Mesodermal cell (in vitro differentiated cells): ENCODE measurements around the gene PBRM1.
A peak's percentile ranks its signal among the peaks of the same experiment; 100 is the strongest.
"Not testable (repeated sequence)": the region's sequence is repeated elsewhere in the genome, so short reads cannot be mapped to it uniquely, and the experiment has no call there.

Experiments used
- H3K27ac ChIP-seq: 2 replicates; pipeline ENCODE4 v1.7.0; 2013; ENCODE audit warnings: mild to moderate bottlenecking, low read depth, low read length, moderate library complexity; ENCODE audit not compliant: severe bottlenecking
- H3K36me3 ChIP-seq: 2 replicates; pipeline ENCODE4 v1.7.1; 2013; ENCODE audit warnings: mild to moderate bottlenecking, low read length, moderate library complexity; ENCODE audit not compliant: control insufficient read depth, insufficient read depth
- H3K4me1 ChIP-seq: one replicate; pipeline ENCODE4 v1.7.1; 2013; ENCODE audit warnings: mild to moderate bottlenecking, low read length; ENCODE audit not compliant: insufficient read depth, control insufficient read depth, poor library complexity, severe bottlenecking
- H3K4me3 ChIP-seq: 2 replicates; pipeline ENCODE4 v1.7.0; 2013; ENCODE audit warnings: low read length, control low read depth, mild to moderate bottlenecking; ENCODE audit not compliant: insufficient read depth, poor library complexity, severe bottlenecking; ENCODE audit errors: extremely low read depth
- H3K9me3 ChIP-seq: 2 replicates; pipeline ENCODE4 v1.7.1; 2013; ENCODE audit warnings: mild to moderate bottlenecking, low read length, moderate library complexity; ENCODE audit not compliant: control insufficient read depth
- WGBS, 2 experiments: methylation state at CpG; one replicate each; pipeline ENCODE4 v1.1.5; 2013; ENCODE audit warnings: missing lambda C conversion rate in 2 of 2; ENCODE audit not compliant: insufficient coverage in 2 of 2; 5-methylcytosine and 5-hydroxymethylcytosine counted together

The PBRM1 gene

GRCh38 chr3:52684184-52684583 lies 1.5 kb downstream of the PBRM1 start:
- H3K9me3 ChIP-seq, result no peaks in the 10 kb centered on the region
- peaks cover 53% of the 10 kb centered on the region for H3K36me3 ChIP-seq
- peaks cover 5% of the 10 kb centered on the region for H3K4me1 ChIP-seq
- WGBS, 2 experiments, result no CpG with 5 or more reads among the region's 5 CpGs
- H3K4me3 ChIP-seq, result peak overlapping the region; percentile 90
- H3K27ac ChIP-seq, result no peak overlapping the region

- 78 to 100% methylated on average over 2 to 3 of the region's 6 CpGs for WGBS, 2 experiments
- no peaks in the 10 kb centered on the region for H3K9me3 ChIP-seq
- peaks cover 5% of the 10 kb centered on the region for H3K4me1 ChIP-seq
- H3K4me3 ChIP-seq, result no peak overlapping the region
- H3K36me3 ChIP-seq, result peaks cover 53% of the 10 kb centered on the region
- H3K27ac ChIP-seq, result no peak overlapping the region
Observed at GRCh38 chr3:52683611-52684010, 2.1 kb downstream of the PBRM1 start.

GRCh38 chr3:52682016-52682415 lies 3.7 kb downstream of the PBRM1 start:
- Histone ChIP-seq H3K9me3 (no peaks in the 10 kb centered on the region), H3K4me1 (no peaks in the 10 kb centered on the region), H3K36me3 (peaks cover 52% of the 10 kb centered on the region), H3K4me3 (no peak overlapping the region), H3K27ac (no peak overlapping the region)

- 88 to 94% methylated on average over 1 to 2 of the region's 3 CpGs for WGBS, 2 experiments
Observed at GRCh38 chr3:52681596-52681995, 4.1 kb downstream of the PBRM1 start.

GRCh38 chr3:52679811-52680210 lies 5.9 kb downstream of the PBRM1 start:
- WGBS, 2 experiments, result no CpG with 5 or more reads among the region's 1 CpG
- Histone ChIP-seq H3K36me3 (peaks cover 69% of the 10 kb centered on the region), H3K4me3 (no peak overlapping the region), H3K9me3 (no peaks in the 10 kb centered on the region), H3K4me1 (no peaks in the 10 kb centered on the region), H3K27ac (no peak overlapping the region)

More at GRCh38 chr3:52681596-52681995, 4.1 kb downstream of the PBRM1 start:
- H3K27ac ChIP-seq, result no peak overlapping the region
- H3K36me3 ChIP-seq, result peaks cover 52% of the 10 kb centered on the region
- H3K9me3 ChIP-seq, result no peaks in the 10 kb centered on the region
- no peak overlapping the region for H3K4me3 ChIP-seq
- H3K4me1 ChIP-seq, result no peaks in the 10 kb centered on the region

DNA sequence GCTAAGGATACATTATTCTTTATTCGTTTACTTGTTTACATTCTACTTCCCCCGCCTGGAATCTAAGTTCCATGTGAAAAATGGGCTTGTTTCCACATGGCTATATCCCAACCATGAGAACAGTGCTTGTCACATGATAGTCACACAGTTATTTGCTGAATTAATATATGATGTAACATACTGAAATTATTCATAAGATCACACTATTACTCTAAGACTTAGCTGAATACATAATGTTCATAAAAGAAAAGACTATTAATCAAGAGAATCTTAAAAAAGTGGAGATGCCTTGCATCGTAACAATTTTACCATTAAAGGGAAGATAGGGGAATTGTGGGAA lies 6.5 kb downstream of the PBRM1 start:
- H3K27ac ChIP-seq, result no peak overlapping the region
- H3K4me3 ChIP-seq, result no peak overlapping the region
- 86% methylated on average over 1 of the region's 3 CpGs; no CpG with 5 or more reads in 1 of the 2 experiments for WGBS, 2 experiments
- no peaks in the 10 kb centered on the region for H3K9me3 ChIP-seq
- peaks cover 72% of the 10 kb centered on the region for H3K36me3 ChIP-seq
- H3K4me1 ChIP-seq, result no peaks in the 10 kb centered on the region

DNA sequence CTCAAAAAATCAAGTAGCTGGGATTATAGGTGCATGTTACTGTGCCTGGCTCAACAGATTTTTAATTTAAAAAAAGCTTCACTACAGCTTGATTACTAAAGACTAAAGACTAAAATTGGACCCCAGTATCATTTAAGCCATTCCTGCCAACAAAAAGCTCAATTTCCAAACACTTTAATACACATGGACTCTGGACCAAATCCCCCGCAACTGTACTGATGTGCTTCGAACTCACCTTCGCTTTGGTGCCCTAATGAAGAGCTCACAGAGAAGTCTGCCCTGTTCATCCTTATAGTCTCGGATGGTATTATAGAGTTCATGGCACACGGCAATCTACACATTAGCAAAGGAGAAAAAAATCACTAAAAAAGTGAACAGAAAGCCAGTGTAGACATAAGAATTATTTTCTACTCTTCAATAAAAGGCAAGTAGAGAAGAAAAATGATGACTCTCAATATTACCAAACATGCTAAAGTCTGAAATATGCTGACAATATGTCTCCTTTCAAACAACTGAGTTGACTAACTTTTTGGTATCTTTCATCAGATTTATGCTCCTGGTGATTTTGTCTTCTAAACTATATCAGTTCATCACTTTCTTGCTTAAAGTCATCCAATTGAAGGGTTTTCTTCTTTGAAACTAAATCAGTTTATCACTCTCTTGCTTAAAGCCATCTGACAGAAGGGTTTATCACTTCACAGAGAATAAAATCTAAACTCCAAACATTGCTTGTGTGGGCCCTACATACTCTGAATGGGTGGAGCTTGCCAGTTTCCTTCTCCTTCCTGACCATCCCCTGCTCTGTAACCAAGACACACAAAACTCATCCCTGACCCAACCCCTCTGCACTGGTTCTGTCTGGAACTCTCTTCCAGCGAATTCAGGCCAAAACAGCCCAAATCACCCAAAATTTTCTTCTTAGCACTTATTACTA lies 7.2 kb downstream of the PBRM1 start:
- Histone ChIP-seq H3K4me1 (no peaks in the 10 kb centered on the region), H3K4me3 (no peak overlapping the region), H3K9me3 (no peaks in the 10 kb centered on the region), H3K36me3 (peaks cover 72% of the 10 kb centered on the region), H3K27ac (no peak overlapping the region)
- WGBS, 2 experiments, result 97 to 98% methylated on average over 4 of the region's 6 CpGs

DNA sequence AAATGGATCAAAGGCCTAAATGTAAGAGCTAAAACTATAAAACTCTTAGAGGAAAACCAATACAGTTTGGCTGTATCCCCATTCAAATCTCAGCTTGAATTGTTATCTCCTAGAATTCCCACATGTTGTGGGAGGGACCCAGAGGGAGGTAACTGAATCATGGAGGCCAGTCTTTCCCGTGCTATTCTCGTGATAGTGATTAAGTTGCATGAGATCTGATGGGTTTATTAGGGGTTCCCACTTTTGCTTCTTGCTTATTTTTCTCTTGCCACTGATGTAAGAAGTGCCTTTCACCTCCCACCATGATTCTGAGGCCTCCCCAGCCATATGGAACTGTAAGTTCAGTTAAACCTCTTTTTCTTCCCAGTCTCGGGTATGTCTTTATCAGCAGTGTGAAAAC lies 9.5 kb downstream of the PBRM1 start:
- peaks cover 82% of the 10 kb centered on the region for H3K36me3 ChIP-seq
- WGBS, 2 experiments, result 57 to 75% methylated on average over 1 of the region's 3 CpGs

GRCh38 chr3:52671676-52672075 lies 14.0 kb downstream of the PBRM1 start:
- peaks cover 12% of the 10 kb centered on the region for H3K4me1 ChIP-seq
- H3K36me3 ChIP-seq, result peaks cover 68% of the 10 kb centered on the region
- H3K27ac ChIP-seq, result peak overlapping the region; percentile 73
- no peak overlapping the region for H3K4me3 ChIP-seq
- 100% methylated on average over 1 of the region's 1 CpG; no CpG with 5 or more reads in 1 of the 2 experiments for WGBS, 2 experiments
- H3K9me3 ChIP-seq, result no peaks in the 10 kb centered on the region

More for the DNA sequence above, 9.5 kb downstream of the PBRM1 start:
- H3K4me3 ChIP-seq, H3K27ac ChIP-seq, H3K9me3 ChIP-seq, H3K4me1 ChIP-seq: not testable (repeated sequence)

GRCh38 chr3:52670621-52671521 lies 14.8 kb downstream of the PBRM1 start:
- peaks cover 12% of the 10 kb centered on the region for H3K4me1 ChIP-seq
- H3K27ac ChIP-seq, result peak overlapping the region; percentile 73
- WGBS, 2 experiments, result 80 to 82% methylated on average over 1 to 4 of the region's 9 CpGs
- no peak overlapping the region for H3K4me3 ChIP-seq
- peaks cover 68% of the 10 kb centered on the region for H3K36me3 ChIP-seq
- H3K9me3 ChIP-seq, result no peaks in the 10 kb centered on the region
